ENCODE results near the gene HCRT.

HCRT gene

DNA sequence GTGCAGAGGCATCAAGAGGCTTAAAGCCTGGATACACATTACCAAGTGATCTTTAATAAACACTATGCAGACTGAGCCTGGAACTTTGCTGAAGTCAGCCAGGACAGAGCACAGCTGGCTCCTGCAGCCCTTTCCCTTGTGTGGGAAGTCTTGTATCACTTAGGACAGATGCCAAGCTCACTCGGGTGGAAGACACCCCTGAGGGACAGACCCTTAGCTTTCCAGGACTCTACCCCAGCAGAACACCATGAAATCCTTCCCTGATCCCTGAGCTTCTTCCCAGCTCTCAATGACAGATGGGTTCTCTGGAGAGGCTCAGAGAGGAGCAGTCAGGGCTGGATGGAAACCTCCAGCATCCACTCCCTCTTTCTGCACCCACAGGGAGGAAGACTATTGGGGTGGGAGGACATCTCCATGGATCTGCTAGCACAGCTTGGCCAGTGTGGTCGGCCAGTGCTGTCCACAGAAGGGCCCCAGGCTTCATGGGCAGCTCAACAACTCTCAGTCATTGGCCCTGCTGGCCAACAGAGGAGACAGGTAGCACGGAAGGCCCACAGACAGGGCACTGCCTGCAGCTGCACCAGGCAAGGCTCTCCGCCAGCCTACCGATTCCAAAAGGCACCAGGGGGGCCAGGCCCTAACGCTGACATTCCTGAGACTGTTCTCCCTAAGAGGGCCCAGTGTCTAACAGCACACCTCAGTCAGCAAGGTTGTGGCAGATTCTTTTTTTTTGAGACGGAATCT lies 46.3 kb downstream of the HCRT start:
- Mint-ChIP-seq H3K36me3 (ENCODE audit: insufficient read depth) (peaks cover 38% of the 10 kb centered on the region), H3K27ac (ENCODE audit: low read depth) (no peak overlapping the region), H3K27me3 (no peaks in the 10 kb centered on the region), H3K9me3 (no peaks in the 10 kb centered on the region), H3K4me3 (no peak overlapping the region), H3K4me1 (peaks cover 55% of the 10 kb centered on the region)
- ATAC-seq (replicated peaks; ENCODE audit: extremely low read depth, poor library complexity, severe bottlenecking): no peak
- no peak for DNase-seq (ENCODE audit: low spot score in 2 of 2)

DNA sequence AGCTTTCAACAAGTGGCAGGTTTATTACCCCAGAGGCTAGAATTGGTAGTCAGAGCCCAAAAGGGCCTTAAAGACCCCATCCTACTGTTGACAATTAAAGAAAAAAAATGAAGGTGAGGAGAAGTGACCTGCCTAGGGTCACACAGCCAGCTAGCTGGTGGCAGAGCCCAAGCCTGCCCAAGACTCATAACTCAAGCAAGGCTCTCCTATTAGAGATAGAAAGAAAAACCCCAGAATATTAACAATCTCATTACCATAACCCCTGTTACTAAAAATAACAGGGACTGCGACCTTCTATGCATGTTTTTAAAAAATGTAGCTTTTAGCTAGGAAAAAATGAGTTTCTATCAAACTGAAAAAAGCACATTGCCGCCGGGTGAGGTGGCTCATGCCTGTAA lies 48.6 kb downstream of the HCRT start:
- H3K4me3 Mint-ChIP-seq: no peak overlapping the region
- DNase-seq (ENCODE audit: low spot score in 2 of 2) (no peak), ATAC-seq (replicated peaks; ENCODE audit: extremely low read depth, poor library complexity, severe bottlenecking) (no peak)
- peaks cover 30% of the 10 kb centered on the region for H3K36me3 Mint-ChIP-seq (ENCODE audit: insufficient read depth)
- H3K9me3 Mint-ChIP-seq: no peaks in the 10 kb centered on the region
- no peaks in the 10 kb centered on the region for H3K27me3 Mint-ChIP-seq
- H3K4me1 Mint-ChIP-seq: peaks cover 57% of the 10 kb centered on the region
- H3K27ac Mint-ChIP-seq (ENCODE audit: low read depth): peak overlapping the region; percentile 51

GRCh38 chr17:42135664-42136653 lies 49.3 kb downstream of the HCRT start:
- DNase-seq (ENCODE audit: low spot score in 2 of 2) (no peak), ATAC-seq (replicated peaks; ENCODE audit: extremely low read depth, poor library complexity, severe bottlenecking) (no peak)
- no peak overlapping the region for H3K4me3 Mint-ChIP-seq
- peaks cover 32% of the 10 kb centered on the region for H3K36me3 Mint-ChIP-seq (ENCODE audit: insufficient read depth)
- H3K9me3 Mint-ChIP-seq: no peaks in the 10 kb centered on the region
- H3K27me3 Mint-ChIP-seq: no peaks in the 10 kb centered on the region
- peak overlapping the region; percentile 51 for H3K27ac Mint-ChIP-seq (ENCODE audit: low read depth)
- H3K4me1 Mint-ChIP-seq: peaks cover 57% of the 10 kb centered on the region

DNA sequence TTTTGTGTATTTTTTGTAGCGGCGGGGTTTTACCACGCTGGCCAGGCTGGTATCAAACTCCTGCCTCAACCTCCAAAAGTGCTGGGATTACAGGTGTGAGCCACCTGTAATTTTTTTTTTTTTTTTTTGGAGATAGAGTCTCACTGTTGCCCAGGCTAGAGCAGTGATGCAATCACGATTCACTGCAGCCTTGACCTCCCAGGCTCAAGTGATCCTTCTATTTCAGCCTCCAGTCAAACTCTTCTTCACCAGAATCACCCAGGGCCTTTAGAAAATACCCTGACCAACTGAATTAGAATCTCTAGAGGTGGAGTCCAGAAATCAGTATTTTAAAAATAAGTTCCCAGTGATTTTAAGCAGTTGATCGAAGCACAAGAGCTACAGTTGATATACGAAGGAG lies 50.1 kb downstream of the HCRT start:
- H3K27me3 Mint-ChIP-seq: no peaks in the 10 kb centered on the region
- DNase-seq (ENCODE audit: low spot score in 2 of 2) (no peak), ATAC-seq (replicated peaks; ENCODE audit: extremely low read depth, poor library complexity, severe bottlenecking) (no peak)
- H3K9me3 Mint-ChIP-seq: no peaks in the 10 kb centered on the region
- H3K4me1 Mint-ChIP-seq: peaks cover 60% of the 10 kb centered on the region
- no peak overlapping the region for H3K27ac Mint-ChIP-seq (ENCODE audit: low read depth)
- no peak overlapping the region for H3K4me3 Mint-ChIP-seq
- peaks cover 36% of the 10 kb centered on the region for H3K36me3 Mint-ChIP-seq (ENCODE audit: insufficient read depth)
